GM19438 (cell line): ENCODE results near the gene DLG2.

ENCODE experiments used
- ATAC-seq: cut with Tn5 transposase; IDR thresholded peaks from one replicate; pipeline ENCODE4 v1.9.1; 2021; ENCODE audit warnings: low read depth; ENCODE audit not compliant: unreplicated experiment

Gene DLG2

GRCh38 chr11:83549984-83550667 is 2077.0 kb downstream of the DLG2 start:
- no peak for ATAC-seq

DNA sequence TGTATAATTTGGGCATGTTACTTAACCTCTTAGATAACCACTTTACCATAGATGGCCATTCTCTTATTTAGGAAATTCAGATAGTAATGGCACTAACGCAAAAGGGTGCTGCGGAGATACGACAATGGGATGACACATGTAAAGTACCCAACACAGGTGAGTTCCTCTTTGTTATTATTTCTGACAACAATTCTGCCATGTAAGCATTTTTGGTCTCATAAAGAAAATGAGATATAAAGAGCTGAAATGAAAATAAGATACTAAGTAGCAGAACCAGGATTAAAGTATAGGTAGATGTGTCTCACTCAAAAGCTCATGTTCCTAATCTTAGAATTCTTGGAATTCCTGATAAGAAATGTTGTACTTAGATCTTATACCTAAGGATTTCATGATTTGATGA is 2080.8 kb downstream of the DLG2 start:
- no peak for ATAC-seq

- ATAC-seq, result no peak
Observed at GRCh38 chr11:83545494-83546260, 2081.5 kb downstream of the DLG2 start.

- no peak for ATAC-seq
Observed at GRCh38 chr11:83544846-83545245, 2082.3 kb downstream of the DLG2 start.

- no peak for ATAC-seq
Observed at GRCh38 chr11:83543706-83544439, 2083.3 kb downstream of the DLG2 start.

DNA sequence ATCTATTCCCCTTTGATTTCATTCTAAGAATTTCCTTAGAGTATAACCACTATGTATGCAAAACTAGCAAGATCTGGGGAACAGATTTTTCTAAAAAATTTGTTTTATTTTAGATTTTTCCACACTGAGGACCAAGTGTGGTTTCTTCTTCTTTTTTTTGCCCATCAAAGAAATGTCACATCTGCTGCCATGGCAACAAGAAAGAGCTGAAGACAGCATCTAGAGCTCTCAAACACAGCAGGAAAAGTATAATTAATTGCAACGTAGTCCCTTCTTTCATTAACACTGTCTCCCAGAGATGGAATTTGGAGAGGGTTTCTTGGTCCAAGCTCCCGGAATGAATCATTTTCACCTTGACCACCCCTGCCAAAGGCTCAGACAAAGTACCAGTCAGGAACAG is 2084.3 kb downstream of the DLG2 start:
- ATAC-seq, result no peak

DNA sequence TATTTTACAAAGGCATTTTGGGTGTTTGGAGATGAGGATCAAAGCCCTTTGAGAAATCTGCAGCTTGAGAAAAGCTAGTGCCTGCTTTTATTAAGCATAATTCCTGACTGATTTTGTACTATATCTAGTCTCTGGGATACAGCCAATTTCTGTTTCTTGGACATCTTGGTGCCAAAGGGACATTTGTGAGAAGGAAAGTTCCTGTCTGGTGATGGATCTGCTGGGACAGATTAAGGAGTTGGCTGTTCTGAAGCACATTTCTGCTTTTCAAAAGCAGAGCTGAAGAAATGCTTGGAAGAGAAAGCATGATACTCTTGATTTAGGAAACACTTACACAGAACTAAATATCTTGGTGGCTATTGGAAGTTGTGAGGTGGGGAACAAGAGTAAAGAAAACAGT is 2086.4 kb downstream of the DLG2 start:
- ATAC-seq, result no peak

DNA sequence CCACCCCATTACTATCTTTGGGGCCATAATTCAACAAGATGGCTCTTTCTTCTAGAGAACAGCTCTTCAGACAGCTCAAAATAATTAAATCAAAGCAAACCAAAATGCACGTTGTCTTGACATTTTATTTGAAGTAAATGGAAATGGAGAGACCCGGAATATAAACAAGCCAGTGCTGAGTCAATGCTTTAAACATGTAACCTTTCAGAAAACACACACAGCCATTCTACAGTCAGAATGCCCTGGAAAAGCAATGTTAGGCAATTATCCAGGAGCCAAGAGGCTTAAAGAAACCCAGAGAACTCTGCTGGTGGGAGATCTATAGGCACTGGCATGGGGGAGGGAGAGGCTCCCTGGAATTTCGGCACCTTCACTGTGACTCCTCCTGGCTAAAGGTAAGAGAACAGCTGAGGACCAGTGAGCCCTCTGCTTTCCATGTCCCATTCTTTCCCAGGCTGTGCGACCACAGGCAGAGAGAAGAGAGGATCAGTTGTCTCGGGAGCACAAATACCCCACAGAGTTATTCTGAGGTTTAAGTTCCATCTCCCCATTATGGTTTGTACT is 2086.9 kb downstream of the DLG2 start:
- no peak for ATAC-seq

DNA sequence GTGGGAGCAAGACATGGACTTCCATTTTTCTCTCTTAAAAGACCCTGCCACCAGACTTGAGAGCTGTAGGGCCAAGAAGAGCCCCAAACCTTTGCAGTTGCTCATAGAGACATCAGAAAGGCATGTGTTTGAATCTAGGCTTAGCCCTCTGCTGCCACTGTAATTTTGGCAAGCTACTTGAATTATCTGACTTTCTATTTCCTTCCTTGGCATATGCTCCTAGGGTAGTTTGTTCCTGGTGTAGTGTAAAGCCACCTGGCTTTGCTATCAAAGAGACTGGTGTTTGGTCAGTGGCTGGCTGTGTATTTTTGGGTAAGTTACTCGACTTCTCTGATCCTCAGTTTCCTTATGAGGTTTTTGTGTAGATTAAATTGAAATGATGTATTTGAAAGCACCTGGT is 2088.9 kb downstream of the DLG2 start:
- ATAC-seq, result no peak

DNA sequence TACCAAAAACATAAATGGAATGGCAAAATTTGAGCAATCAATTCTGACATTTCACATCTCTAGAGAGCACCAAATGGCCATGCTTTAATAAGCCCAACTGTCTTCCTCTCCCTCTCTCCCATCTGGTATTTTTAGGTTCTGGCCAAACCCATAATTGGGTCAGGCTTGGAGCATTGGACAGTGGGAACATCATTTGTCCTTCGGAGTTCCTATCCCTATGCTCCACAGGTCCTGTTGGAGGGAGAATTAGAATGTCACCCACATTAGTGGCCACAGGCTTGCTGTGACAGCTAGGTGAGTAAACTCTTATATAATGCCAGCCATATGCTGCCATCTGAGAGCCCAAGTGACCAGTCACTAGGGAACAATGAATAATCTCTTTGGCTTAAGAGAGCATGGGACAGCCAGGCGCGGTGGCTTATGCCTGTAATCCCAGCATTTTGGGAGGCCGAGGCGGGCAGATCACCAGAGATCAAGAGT is 2090.0 kb downstream of the DLG2 start:
- ATAC-seq, result no peak

DNA sequence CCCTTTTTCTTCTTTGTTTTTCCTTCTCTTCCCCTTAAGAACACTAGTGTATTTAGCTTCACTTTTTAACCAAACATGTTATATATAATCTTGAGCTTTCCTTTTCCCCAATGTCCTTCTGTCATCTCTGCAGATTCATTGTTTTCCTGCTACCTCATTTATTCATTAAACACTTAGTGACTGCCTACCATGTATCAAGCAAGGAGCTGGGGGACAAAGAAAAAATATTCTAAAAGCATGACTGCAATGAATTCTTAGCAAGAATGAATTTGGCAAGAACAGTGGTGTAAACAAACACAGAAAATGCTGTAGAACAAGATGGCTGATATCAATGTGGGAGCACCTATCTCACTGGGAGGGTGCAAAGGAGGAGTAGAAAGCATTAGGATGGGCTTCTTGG is 2094.0 kb downstream of the DLG2 start:
- ATAC-seq, result no peak

DNA sequence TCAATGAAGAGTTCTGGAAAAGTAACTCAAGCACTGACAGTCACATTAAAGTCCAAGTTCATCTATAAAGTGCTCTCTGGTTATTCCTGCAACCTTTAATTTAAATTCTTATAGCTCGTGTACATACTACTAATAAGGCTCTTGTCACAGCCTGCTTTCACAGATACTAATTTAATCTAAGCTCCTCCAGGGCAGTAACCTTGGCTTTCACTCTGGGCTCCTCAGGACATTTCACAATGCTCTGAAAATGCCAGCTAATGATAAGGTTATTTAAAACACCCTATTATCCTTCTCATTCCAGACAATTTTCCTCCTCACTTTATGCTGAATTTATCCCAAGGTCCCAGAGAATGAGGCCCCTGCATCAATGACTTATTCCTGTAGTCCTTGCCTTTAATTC is 2098.3 kb downstream of the DLG2 start:
- ATAC-seq, result no peak

DNA sequence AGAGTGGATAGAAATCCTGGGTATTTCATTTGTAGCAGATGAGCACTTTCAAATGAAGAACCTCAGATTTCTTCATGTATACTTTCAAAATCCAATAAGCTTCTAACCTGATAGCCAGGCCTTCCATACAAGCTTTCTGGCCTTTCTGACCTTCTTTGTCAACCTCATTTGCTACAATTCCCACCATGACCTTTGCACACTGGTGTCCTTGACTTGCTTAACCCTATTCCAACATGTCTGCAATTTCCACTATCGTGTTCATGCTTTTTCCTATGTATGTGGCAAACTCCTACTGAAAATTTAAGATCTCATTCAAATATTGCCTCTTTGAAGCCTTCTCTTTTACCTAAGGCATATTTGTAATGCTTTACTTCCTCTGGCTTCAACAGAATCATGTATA is 2098.9 kb downstream of the DLG2 start:
- no peak for ATAC-seq

DNA sequence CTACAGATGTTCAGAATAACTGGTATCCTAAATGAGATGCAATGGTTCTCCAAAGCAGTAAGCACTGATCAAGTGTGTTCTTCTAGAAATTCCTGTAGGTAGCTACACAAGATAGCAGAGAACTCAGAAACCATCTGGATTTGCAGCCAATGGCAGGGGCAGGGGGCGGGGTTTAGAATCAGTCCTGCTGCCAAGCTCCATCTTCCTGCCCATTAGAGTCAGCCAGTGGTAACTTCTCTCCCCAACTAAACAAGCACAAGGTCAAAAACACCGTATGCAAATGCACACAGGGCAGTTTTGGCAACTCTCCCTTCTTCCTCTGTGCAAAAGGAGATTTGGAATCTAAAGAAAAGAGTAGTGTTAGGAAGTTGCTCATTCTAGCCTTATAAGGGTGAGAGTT is 2103.5 kb downstream of the DLG2 start:
- no peak for ATAC-seq

- ATAC-seq, result no peak
Observed at GRCh38 chr11:83522911-83523310, 2104.2 kb downstream of the DLG2 start.

- ATAC-seq, result no peak
Observed at GRCh38 chr11:83521647-83522596, 2105.2 kb downstream of the DLG2 start.

GRCh38 chr11:83520849-83521248 is 2106.3 kb downstream of the DLG2 start:
- ATAC-seq, result no peak

- no peak for ATAC-seq
Observed at GRCh38 chr11:83511646-83512045, 2115.5 kb downstream of the DLG2 start.

DNA sequence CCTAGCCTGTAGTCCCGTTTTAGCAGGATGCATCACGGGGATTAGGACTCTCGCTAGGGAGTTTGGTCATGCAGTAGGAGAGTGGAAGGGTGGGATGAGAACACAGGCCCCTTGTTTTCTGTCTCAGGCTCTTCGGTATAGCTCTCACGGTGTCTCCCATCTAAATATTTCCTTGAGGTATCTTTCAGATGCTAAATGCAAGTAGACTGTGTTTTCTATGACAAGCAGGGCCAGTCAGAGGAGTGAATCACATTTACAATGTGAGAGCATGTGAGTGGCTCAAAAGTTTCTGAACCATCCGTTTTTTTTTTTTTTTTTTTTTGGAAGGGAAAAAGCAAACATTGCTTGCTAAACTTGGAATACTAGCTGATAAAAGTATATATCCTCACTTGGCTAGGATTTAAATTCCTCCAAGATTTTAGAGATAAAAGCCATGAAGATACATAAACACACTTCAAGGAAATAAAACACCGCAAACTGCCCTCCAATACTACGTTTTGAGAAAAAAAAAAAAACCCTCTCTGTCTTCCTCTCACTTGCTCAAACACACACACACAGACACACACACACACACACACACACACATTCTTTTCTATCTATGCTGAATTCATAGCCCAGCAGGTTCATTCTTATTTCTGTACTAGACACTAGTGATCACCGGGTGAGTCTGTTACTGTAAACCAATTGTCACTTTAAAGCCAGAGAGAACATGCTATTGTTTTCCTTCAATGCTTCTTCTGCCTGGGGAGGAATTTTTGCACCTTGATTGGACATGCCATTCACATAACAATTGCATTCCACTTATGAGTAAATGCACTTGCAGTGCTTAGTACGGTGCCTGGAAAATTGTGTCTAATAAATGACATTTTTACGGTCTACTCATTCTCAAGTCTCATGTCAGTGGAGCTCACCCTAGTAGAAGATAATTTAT is 2116.3 kb downstream of the DLG2 start:
- no peak for ATAC-seq
